Stimulated activated CD4-positive, alpha-beta T cell treated with anti-CD3 and anti-CD28 coated beads, Interleukin-4, amount 100 ng/mL, for 48 hours (primary cell): ENCODE results near the gene CCDC87.
"Not testable (repeated sequence)": the region's sequence is repeated elsewhere in the genome, so short reads cannot be mapped to it uniquely, and the experiment has no call there.

Source experiments
- DNase-seq, 2 donors: peaks; one replicate each; pipeline ENCODE4 v3.0.0-alpha.2; 2020; ENCODE audit warnings: low read depth in 2 of 2

CCDC87 gene

GRCh38 chr11:66592457-66593302 is at the start of gene CCDC87, which contains the start of gene CCS:
TSS of gene CCDC87 (minus strand) at chr11:66593063. CDS start at chr11:66593015, 48 bp downstream.
TSS of gene CCS (plus strand) at chr11:66593185. CDS start at chr11:66593262, 77 bp downstream.
- DNase-seq = peak; percentile 98 to 99

GRCh38 chr11:66641834-66642233 is 49.0 kb upstream of the CCDC87 start:
- DNase-seq = no peak

- DNase-seq = not testable (repeated sequence)
Measured at GRCh38 chr11:66639814-66640340, 47.0 kb upstream of the CCDC87 start.

- no peak for DNase-seq
Measured at GRCh38 chr11:66639066-66639813, 46.4 kb upstream of the CCDC87 start.

GRCh38 chr11:66638177-66639065 is 45.6 kb upstream of the CCDC87 start, which contains the start of gene RBM4:
TSS of gene RBM4 (plus strand) at chr11:66638703. CDS start at chr11:66639712, 1,009 bp downstream.
- DNase-seq = peak; percentile 87 to 95

- no peak for DNase-seq
Measured at GRCh38 chr11:66637557-66638176, 44.8 kb upstream of the CCDC87 start.

- no peak for DNase-seq
Measured at GRCh38 chr11:66636411-66636810, 43.5 kb upstream of the CCDC87 start.

- DNase-seq = no peak
Measured at GRCh38 chr11:66632952-66633351, 40.1 kb upstream of the CCDC87 start.

- DNase-seq = no peak
Measured at GRCh38 chr11:66631883-66632282, 39.0 kb upstream of the CCDC87 start.

GRCh38 chr11:66629356-66629755 is 36.5 kb upstream of the CCDC87 start:
- no peak for DNase-seq

GRCh38 chr11:66628061-66628603 is 35.3 kb upstream of the CCDC87 start:
- no peak for DNase-seq

GRCh38 chr11:66626926-66627325 is 34.1 kb upstream of the CCDC87 start:
- DNase-seq = no peak

GRCh38 chr11:66626382-66626781 is 33.5 kb upstream of the CCDC87 start:
- DNase-seq = no peak

- DNase-seq = no peak
Measured at GRCh38 chr11:66625752-66626149, 32.9 kb upstream of the CCDC87 start.

- no peak for DNase-seq
Measured at GRCh38 chr11:66625041-66625751, 32.3 kb upstream of the CCDC87 start.

GRCh38 chr11:66624450-66624849 is 31.6 kb upstream of the CCDC87 start:
- DNase-seq = no peak

- no peak for DNase-seq
Measured at GRCh38 chr11:66619080-66619554, 26.3 kb upstream of the CCDC87 start.

- DNase-seq = no peak
Measured at GRCh38 chr11:66617155-66617834, 24.4 kb upstream of the CCDC87 start.
